HepG2 (cell line): ENCODE measurements around the gene RPLP1. TPM values are rescaled to one million over a fixed set of nuclear protein-coding genes. Genes with fewer than 3 reads are reported as not detected.

Experiments used
- ATAC-seq: fragments of 200-7000 bp; cut with Tn5 transposase; 3 replicates; pipeline ENCODE4 v1.9.1; 2020; ENCODE audit warnings: mild to moderate bottlenecking, moderate library complexity
- BruUV-seq: library from RNA; stranded (reverse); fragments of 400-500 nt; replicated peaks from 2 replicates; lab custom pipeline; 2021; lab: Mats Ljungman, UMichigan
- CTCF ChIA-PET: fragments of 300-600 bp; formaldehyde crosslinking; extraction: SDS; loops from one replicate; lab custom pipeline; 2021; ENCODE audit warnings: low total read pairs, inconsistent platforms, low intra/inter-chr PET ratio; lab: Yijun Ruan, JAX
- POLR2A ChIA-PET: fragments of 350-600 bp; sonication (Branson Sonifier 250); formaldehyde crosslinking; loops from one replicate; lab custom pipeline; 2020; ENCODE audit warnings: antibody characterized with exemption, inconsistent platforms; lab: Yijun Ruan, JAX
- DNase-seq: peaks from one replicate; pipeline ENCODE4 v3.0.0-alpha.2; 2015; ENCODE audit warnings: low spot score
- FAIRE-seq: peaks from 3 replicates; lab custom pipeline; 2011; peaks lifted over from hg19 to GRCh38; lab: Jason Lieb, UNC
- H2AFZ ChIP-seq: one replicate; pipeline ENCODE4 v1.6.1; 2011; ENCODE audit warnings: low read length, inconsistent platforms
- H3K27ac ChIP-seq: fragments of 300-600 bp; 3 replicates; pipeline ENCODE4 v1.8.0; 2011; ENCODE audit warnings: mixed run types, mild to moderate bottlenecking, mixed read lengths, low read length, inconsistent platforms; ENCODE audit not compliant: insufficient read depth; ENCODE audit errors: extremely low read length
- H3K27me3 ChIP-seq, 2 experiments: fragments of 200-600 bp in 1 of 2; 2 replicates in 1 of 2; 3 replicates in 1 of 2; pipeline versions ENCODE4 v1.6.0 to v1.8.0; 2011; ENCODE audit warnings: low read length in 2 of 2, mild to moderate bottlenecking in 2 of 2, moderate library complexity in 2 of 2, inconsistent platforms in 1 of 2; ENCODE audit not compliant: insufficient read depth in 2 of 2, control insufficient read depth in 1 of 2
- H3K36me3 ChIP-seq, 2 experiments: fragments of 200-600 bp in 1 of 2; replicated peaks in 1 of 2; 2 replicates in 1 of 2; 3 replicates in 1 of 2; pipeline versions ENCODE4 v1.5.1 to v1.8.0; 2011; ENCODE audit warnings: low read length in 2 of 2, inconsistent platforms in 1 of 2; ENCODE audit not compliant: insufficient read depth in 2 of 2, control insufficient read depth in 1 of 2
- H3K4me1 ChIP-seq: 2 replicates; pipeline ENCODE4 v1.5.1; 2012; ENCODE audit warnings: low read length, inconsistent platforms; ENCODE audit not compliant: insufficient read depth
- H3K4me2 ChIP-seq: 2 replicates; pipeline ENCODE4 v1.6.0; 2011; ENCODE audit warnings: low read depth, low read length, inconsistent platforms
- H3K4me3 ChIP-seq, 3 experiments: fragments of 200-600 bp in 1 of 3; sonication (generic), shearing (Covaris generic) in 1 of 3; replicated peaks in 1 of 3; 2 replicates each; pipeline ENCODE4 v1.5.1; 2011 to 2016; ENCODE audit warnings: low read length in 3 of 3, inconsistent platforms in 2 of 3, low read depth in 2 of 3, mild to moderate bottlenecking in 2 of 3, control low read depth in 1 of 3, mixed read lengths in 1 of 3; ENCODE audit not compliant: insufficient read depth in 1 of 3
- H3K79me2 ChIP-seq: one replicate; pipeline ENCODE4 v1.6.1; 2011; ENCODE audit warnings: low read length, inconsistent platforms; ENCODE audit not compliant: insufficient read depth
- H3K9ac ChIP-seq: 2 replicates; pipeline ENCODE4 v1.6.0; 2011; ENCODE audit warnings: mild to moderate bottlenecking, low read depth, low read length, inconsistent platforms; ENCODE audit not compliant: insufficient read depth
- H3K9me3 ChIP-seq: 2 replicates; pipeline ENCODE4 v1.5.1; 2012; ENCODE audit warnings: mild to moderate bottlenecking, low read length
- H4K20me1 ChIP-seq: 2 replicates; pipeline ENCODE4 v1.6.0; 2011; ENCODE audit warnings: inconsistent platforms, mild to moderate bottlenecking, low read length, moderate library complexity; ENCODE audit not compliant: insufficient read depth
- FOXK2 ChIP-seq: fragments of 450-650 bp; IDR thresholded peaks from 2 replicates; pipeline ENCODE4 v1.6.1; 2016
- GTF3A ChIP-seq: sonication (generic); formaldehyde crosslinking; conservative IDR thresholded peaks from 2 replicates; pipeline ENCODE4 v1.4.0; 2020; ENCODE audit warnings: mild to moderate bottlenecking, missing genetic modification reagents
- HES4 ChIP-seq: sonication (generic); formaldehyde crosslinking; IDR thresholded peaks from 2 replicates; pipeline ENCODE4 v1.9.0; 2021; ENCODE audit warnings: mild to moderate bottlenecking, missing genetic modification reagents, borderline replicate concordance
- NCOA5 ChIP-seq: sonication (generic); formaldehyde crosslinking; IDR thresholded peaks from 2 replicates; pipeline ENCODE4 v1.4.0; 2020; ENCODE audit warnings: missing genetic modification reagents
- NFYB ChIP-seq: sonication (generic); formaldehyde crosslinking; IDR thresholded peaks from 2 replicates; pipeline ENCODE4 v1.4.0; 2020; ENCODE audit warnings: missing genetic modification reagents
- PITX1 ChIP-seq: sonication (generic); formaldehyde crosslinking; IDR thresholded peaks from 2 replicates; pipeline ENCODE4 v1.5.1; 2020; ENCODE audit warnings: mild to moderate bottlenecking, missing genetic modification reagents
- TRAFD1 ChIP-seq: sonication (generic); formaldehyde crosslinking; IDR thresholded peaks from 2 replicates; pipeline ENCODE4 v1.5.1; 2020; ENCODE audit warnings: missing genetic modification reagents, mild to moderate bottlenecking, borderline replicate concordance
- ZBTB8A ChIP-seq: sonication (generic); formaldehyde crosslinking; IDR thresholded peaks from 2 replicates; pipeline ENCODE4 v1.4.0; 2020; ENCODE audit warnings: mild to moderate bottlenecking, low read depth, missing genetic modification reagents, borderline replicate concordance
- ZNF260 ChIP-seq: sonication (generic); formaldehyde crosslinking; IDR thresholded peaks from 2 replicates; pipeline ENCODE4 v1.4.0; 2020; ENCODE audit warnings: missing genetic modification reagents, low read depth, mild to moderate bottlenecking, borderline replicate concordance
- ZNF367 ChIP-seq: sonication (generic); formaldehyde crosslinking; IDR thresholded peaks from 2 replicates; pipeline ENCODE4 v1.4.0; 2020; ENCODE audit warnings: missing genetic modification reagents, borderline replicate concordance
- ZNF713 ChIP-seq: sonication (generic); formaldehyde crosslinking; IDR thresholded peaks from 2 replicates; pipeline ENCODE4 v1.4.0; 2020; ENCODE audit warnings: mild to moderate bottlenecking, missing genetic modification reagents
- ZNF883 ChIP-seq: sonication (generic); formaldehyde crosslinking; IDR thresholded peaks from 2 replicates; pipeline ENCODE4 v1.5.1; 2020; ENCODE audit warnings: mild to moderate bottlenecking, missing genetic modification reagents; ENCODE audit errors: not compliant biosample characterization
- ZSCAN20 ChIP-seq: sonication (generic); formaldehyde crosslinking; IDR thresholded peaks from 2 replicates; pipeline ENCODE4 v1.4.0; 2020; ENCODE audit warnings: missing genetic modification reagents, mild to moderate bottlenecking, borderline replicate concordance
- whole genome bisulfite sequencing: methylation state at CpG from one replicate; pipeline ENCODE4 v1.1.6; 2017; ENCODE audit warnings: low lambda C conversion rate; 5-methylcytosine and 5-hydroxymethylcytosine counted together
- in situ Hi-C: cut with HindIII; loops from 2 replicates; pipeline ENCODE4 v1.10.0; 2017; ENCODE audit warnings: low pct_unique_long_range_greater_than_20kb; ENCODE audit not compliant: extremely low pct_ligation_motif_present
- intact Hi-C: fragments of 100-400 bp; cut with micrococcal nuclease; formaldehyde crosslinking; loops from one replicate; pipeline ENCODE4 v1.10.0; 2022; ENCODE audit not compliant: unreplicated experiment
- polyA plus RNA-seq, 8 experiments: library from polyadenylated mRNA; depleted of rRNA in 3 of 8; stranded (reverse) in 7 of 8; unstranded in 1 of 8; fragments of >200 nt; fragmentation: Illumina TruSeq in 4 of 8; extraction: Trizol in 4 of 8; gene quantifications; 2 replicates each; pipeline versions ENCODE4 v1.2.1 to v1.2.3, GENCODE V29; 2011 to 2016; ENCODE audit warnings: low read depth in 4 of 8, missing spikeins in 1 of 8, mixed read lengths in 1 of 8; ENCODE audit not compliant: insufficient read depth in 1 of 8
- total RNA-seq, 5 experiments: library from RNA; depleted of rRNA; stranded (reverse); fragments of >200 nt; fragmentation: Illumina TruSeq; extraction: Trizol; gene quantifications; 2 replicates each; pipeline ENCODE4 v1.2.3, GENCODE V29; 2016; ENCODE audit warnings: low read depth in 1 of 5
- TF ChIP-seq, protein P1 (sequence below): sonication (generic); formaldehyde crosslinking; IDR thresholded peaks from 2 replicates; pipeline ENCODE4 v1.4.0; 2020; ENCODE audit warnings: mild to moderate bottlenecking, missing genetic modification reagents, borderline replicate concordance

Gene RPLP1
- total and polyA plus RNA-seq, 2 of the 13 experiments (the other 11 are each of a cell fraction or from before 2014, with no cell fraction given) = 817 to 929 TPM

GRCh38 chr15:69502470-69503045 is 49.9 kb downstream of the RPLP1 start:
- no peak overlapping the region for H2AFZ ChIP-seq
- 35% methylated on average over 9 of the region's 10 CpGs for WGBS
- H3K9ac ChIP-seq = no peak overlapping the region
- BruUV-seq = no TSS peak
- no peak for DNase-seq
- H3K9me3 ChIP-seq = no peaks in the 10 kb centered on the region
- in situ Hi-C loops = no loop called here
- ChIA-PET POLR2A (no interaction called here), CTCF (no interaction called here)
- no peak for FAIRE-seq
- H3K27me3 ChIP-seq = peaks cover 0 to 38% of the 10 kb centered on the region in 2 experiments; a peak in 3 of 5 replicates
- no peak overlapping the region for H3K4me2 ChIP-seq
- H3K4me3 ChIP-seq = no peak overlapping the region
- no peak overlapping the region for H3K27ac ChIP-seq
- no peaks in the 10 kb centered on the region for H3K4me1 ChIP-seq
- intact Hi-C loops = no loop called here
- ATAC-seq = no peak
- TF ChIP-seq ZNF713 (CRISPR knock-in tag) (no peak), ZBTB8A (CRISPR knock-in tag) (no peak), HES4 (CRISPR knock-in tag) (no peak), ZNF883 (CRISPR knock-in tag) (no peak), NCOA5 (CRISPR knock-in tag) (no peak)
- H4K20me1 ChIP-seq = no peaks in the 10 kb centered on the region
- no peaks in the 10 kb centered on the region for H3K79me2 ChIP-seq
- no peaks in the 10 kb centered on the region for H3K36me3 ChIP-seq

DNA sequence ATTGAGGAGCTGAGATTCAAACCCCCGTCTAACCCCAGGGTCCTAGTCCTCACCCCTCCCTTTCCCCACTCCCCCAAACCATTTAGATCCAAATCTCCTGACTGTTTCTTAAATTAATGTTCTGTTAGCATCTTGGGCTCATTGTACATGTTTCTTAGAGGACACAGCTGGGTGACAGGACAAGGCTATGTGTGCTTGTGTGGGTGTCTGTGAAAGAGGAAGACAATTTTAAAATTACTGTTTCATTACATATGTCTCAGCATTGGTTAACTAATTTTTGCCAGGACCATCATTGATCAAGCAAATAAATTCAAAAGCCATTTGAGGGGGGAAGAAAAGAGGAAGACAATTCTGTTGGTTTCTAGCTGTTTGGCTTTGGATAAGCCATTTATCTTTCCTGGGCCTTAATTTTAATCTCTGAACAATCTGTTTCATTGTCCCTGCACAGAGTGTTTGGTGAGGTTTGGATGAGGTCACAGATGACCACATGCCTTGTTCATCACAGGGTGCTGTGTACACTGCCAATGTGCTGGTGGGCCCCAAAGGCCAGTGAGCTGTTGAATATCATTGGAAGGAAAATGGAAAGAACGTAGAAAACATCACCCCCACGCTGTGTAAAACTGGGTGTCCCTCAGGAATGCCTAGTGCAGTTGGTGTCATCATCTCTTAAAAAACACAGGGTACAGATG is 51.9 kb downstream of the RPLP1 start:
- ChIA-PET CTCF (no interaction called here), POLR2A (no interaction called here)
- intact Hi-C loops = no loop called here
- H3K36me3 ChIP-seq = no peaks in the 10 kb centered on the region
- H3K4me2 ChIP-seq = no peak overlapping the region
- no peaks in the 10 kb centered on the region for H3K9me3 ChIP-seq
- no peaks in the 10 kb centered on the region for H3K4me1 ChIP-seq
- FAIRE-seq (no peak), DNase-seq (no peak), ATAC-seq (no peak)
- H3K9ac ChIP-seq = no peak overlapping the region
- no peaks in the 10 kb centered on the region for H3K79me2 ChIP-seq
- BruUV-seq = no TSS peak
- WGBS = 0% methylated on average over 3 of the region's 3 CpGs
- in situ Hi-C loops = no loop called here
- H3K27ac ChIP-seq = no peak overlapping the region
- H4K20me1 ChIP-seq = no peaks in the 10 kb centered on the region
- H3K4me3 ChIP-seq = no peak overlapping the region
- H2AFZ ChIP-seq = no peak overlapping the region
- H3K27me3 ChIP-seq = peaks cover 0 to 52% of the 10 kb centered on the region in 2 experiments; a peak in 3 of 5 replicates
- TF ChIP-seq, protein P1, sequence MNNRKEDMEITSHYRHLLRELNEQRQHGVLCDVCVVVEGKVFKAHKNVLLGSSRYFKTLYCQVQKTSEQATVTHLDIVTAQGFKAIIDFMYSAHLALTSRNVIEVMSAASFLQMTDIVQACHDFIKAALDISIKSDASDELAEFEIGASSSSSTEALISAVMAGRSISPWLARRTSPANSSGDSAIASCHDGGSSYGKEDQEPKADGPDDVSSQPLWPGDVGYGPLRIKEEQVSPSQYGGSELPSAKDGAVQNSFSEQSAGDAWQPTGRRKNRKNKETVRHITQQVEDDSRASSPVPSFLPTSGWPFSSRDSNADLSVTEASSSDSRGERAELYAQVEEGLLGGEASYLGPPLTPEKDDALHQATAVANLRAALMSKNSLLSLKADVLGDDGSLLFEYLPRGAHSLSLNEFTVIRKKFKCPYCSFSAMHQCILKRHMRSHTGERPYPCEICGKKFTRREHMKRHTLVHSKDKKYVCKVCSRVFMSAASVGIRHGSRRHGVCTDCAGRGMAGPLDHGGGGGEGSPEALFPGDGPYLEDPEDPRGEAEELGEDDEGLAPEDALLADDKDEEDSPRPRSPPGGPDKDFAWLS (CRISPR knock-in tag) = no peak
- TF ChIP-seq TRAFD1 (CRISPR knock-in tag) = no peak
- TF ChIP-seq PITX1 = no peak
- no peak for TF ChIP-seq NFYB
- TF ChIP-seq ZNF260 = no peak
- TF ChIP-seq FOXK2 = no peak
- no peak for TF ChIP-seq GTF3A (CRISPR knock-in tag)
- no peak for TF ChIP-seq ZSCAN20
- TF ChIP-seq ZNF367 (CRISPR knock-in tag) = no peak
